CD4-positive, alpha-beta T cell treated with Interleukin-15 for 4 hours (primary cell): ENCODE measurements around the gene AP1S2.
A peak's percentile ranks its signal among the peaks of the same experiment; 100 is the strongest.
"Not testable (repeated sequence)": the region's sequence is repeated elsewhere in the genome, so short reads cannot be mapped to it uniquely, and the experiment has no call there.

Experiments
- DNase-seq: peaks from one replicate; pipeline ENCODE4 v3.0.0-alpha.2; 2020; ENCODE audit warnings: low spot score

Gene AP1S2

GRCh38 chrX:15854080-15854655 lies 445 bp downstream of the AP1S2 start:
- peak; percentile 23 for DNase-seq

- no peak for DNase-seq
Measured at GRCh38 chrX:15853586-15854079, 980 bp downstream of the AP1S2 start.

DNA sequence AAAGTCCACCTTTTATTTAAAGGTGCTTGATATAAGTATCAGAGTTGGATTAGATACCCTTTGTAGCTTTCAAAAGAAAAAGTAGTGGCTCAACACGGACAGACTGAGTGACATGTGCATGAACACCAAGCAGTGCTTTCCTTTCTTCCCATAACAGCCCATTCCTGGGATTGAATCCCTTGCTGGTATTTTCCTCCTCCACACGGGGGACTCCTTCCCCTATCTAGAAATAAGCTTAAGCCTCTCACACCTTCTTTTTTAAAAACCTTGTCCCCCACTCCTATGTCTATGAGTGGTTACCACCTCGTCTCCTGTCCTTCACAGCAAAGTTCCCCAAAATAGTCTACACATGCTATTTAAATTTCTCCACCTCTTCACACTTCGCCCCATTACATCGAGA lies 5.1 kb downstream of the AP1S2 start:
- DNase-seq = no peak

DNA sequence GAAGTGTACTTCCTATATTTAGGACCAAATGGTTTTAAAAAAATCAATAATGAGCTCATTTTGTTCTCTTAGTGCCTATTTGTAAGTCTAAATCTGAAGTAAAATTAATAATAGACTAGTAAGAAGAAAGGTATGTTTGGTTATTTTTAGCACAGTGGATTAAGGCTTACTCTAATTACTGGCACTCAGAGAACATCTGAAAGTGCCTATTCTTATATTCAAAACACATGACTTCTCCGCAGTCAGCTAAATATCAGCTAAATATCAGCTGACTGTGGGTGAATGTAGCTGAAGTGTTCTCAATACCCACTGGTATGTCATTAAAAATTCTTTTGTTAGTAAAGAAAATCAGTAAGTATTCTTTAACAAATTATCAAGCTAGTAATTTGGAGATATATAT lies 6.0 kb downstream of the AP1S2 start:
- DNase-seq = no peak

DNA sequence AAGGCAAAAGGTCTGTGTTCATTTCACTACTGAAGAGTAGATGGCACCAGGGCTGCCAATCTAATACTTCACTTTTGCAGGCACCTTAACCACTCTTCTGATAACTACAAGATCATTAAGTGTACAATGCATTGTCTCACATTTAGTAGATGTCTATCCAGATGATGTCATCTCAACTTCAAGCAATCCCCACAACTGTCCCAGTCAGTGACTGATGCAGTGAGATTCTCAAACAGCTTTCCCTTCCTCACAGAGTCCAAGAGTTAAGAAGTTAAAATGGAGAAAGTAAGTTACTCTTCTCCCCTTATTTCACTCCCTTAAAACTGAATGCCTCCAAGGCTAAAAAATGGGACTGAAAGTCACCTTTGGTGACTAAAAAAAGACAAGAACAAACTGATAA lies 10.7 kb downstream of the AP1S2 start:
- DNase-seq = no peak

DNA sequence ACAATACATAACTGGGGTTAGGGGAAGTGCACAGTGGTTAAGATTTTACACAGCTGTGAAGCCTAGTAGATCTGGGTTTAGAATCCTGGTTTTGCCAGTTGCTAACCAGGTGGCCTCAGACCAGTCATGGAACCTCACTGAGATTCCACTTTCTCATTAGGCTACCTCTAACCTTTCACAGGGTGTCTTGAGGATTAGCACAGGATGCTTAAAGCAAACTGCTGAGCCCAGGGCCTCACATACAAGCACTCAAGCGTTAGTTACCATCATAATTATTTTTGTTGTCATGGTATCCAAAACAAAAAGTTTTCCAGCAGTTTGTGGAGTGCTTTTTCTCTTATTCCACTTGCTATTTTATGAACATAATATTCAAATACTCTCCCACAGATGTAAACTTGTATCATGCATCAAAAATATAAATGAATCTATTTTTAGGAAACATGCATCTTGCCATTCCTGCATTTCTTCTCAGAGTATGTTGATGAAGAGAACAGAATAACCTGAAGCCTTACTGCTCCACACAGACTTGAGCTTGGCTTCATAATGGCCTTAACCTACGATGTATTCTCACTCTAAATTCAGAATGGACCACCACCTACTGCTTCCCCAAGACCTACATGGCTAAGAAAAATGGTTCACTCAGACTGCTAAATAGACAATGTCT lies 12.6 kb downstream of the AP1S2 start:
- no peak for DNase-seq

GRCh38 chrX:15838017-15838416 lies 16.6 kb downstream of the AP1S2 start:
- no peak for DNase-seq

DNA sequence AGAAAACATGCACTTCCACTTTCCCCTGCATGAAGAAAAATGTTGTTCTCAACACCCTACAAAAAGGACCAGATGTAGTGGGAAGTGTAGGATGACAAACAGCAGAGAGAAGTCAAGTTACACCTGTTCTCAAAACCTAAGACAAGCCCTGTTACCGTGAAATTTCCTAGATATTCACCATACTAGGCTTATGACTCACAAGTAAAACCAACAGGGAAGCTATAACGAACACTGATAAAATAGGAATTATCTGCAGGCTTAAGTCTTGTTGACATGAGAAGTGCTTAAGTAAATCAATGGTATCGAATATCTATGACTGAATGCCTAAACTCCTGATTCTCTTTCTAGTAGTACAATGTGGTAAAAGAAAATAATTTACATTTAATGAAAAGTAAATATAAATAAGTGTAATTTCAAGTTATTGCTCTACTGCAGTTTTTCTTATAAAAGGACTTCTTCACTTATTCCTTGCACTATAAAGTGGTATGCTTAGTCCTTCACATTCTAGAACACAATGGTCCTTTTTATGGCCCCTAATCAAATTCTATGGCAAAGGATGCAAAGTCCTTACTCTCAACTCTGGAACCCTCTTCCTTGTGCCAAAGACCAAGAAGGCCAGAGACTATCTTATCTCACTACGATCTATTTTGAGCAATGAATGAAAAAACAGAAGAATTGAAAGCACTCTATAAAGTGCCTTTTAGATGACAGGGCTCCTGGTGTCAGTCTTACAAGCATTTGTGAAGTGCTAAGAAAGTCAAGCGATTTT lies 19.6 kb downstream of the AP1S2 start:
- no peak for DNase-seq

DNA sequence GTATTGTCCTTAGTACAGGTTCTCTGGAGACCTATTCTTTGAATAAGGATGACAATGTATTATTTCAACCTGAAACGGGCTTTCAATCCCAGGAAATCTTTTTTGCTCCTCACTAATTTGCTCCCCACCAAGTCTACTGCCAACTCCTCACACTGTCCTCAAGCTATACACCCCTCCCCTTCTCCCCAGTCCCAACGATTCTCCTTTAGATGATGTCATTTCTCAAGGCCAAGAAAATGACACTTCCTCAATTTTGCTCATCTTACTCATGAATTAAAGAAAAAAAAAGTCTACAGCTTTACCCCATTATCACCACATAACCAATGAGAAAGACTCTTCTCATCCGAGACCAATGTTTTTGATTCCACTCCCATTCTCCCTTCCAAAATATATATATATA lies 20.6 kb downstream of the AP1S2 start:
- DNase-seq = no peak

GRCh38 chrX:15831347-15831746 lies 23.3 kb downstream of the AP1S2 start:
- DNase-seq = not testable (repeated sequence)

DNA sequence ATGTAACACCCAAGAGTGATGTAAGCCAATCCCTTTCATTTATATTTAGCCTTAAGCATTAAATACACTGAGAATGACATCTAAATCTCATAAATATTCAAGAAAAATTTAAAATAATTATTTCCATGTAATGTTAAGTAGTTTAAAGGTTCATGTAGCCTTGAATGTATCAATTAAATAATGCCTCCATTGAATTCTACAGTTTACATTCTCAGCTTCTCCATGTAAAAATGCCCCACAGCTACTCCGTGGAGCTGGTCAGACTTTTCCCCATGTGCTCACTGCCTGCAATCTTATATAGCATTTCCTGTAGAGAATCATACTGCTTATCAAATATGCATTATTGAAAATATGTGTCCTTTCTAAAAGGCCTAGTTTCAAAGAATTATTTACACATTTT lies 25.4 kb downstream of the AP1S2 start:
- no peak for DNase-seq

DNA sequence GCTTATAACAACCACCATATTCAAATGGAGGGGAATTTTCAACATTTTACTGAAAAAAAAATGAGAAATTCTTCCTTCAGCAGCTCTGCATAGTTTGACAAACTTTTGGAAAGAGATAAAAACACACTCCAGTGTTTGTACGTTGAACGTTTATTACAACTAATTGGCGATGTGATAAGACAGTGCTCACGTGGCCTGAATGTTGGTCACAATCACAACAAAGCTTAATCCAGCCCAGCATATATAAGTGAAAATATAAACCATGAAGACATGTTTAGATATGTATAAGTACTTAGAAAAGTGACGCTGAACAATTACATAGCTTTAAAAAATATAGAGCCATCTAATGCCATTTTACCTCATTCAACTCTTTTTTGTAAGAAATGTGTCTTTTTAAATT lies 28.7 kb downstream of the AP1S2 start:
- DNase-seq = no peak

- no peak for DNase-seq
Measured at GRCh38 chrX:15822922-15823321, 31.7 kb downstream of the AP1S2 start.

GRCh38 chrX:15820106-15821073 lies 34.2 kb downstream of the AP1S2 start:
- no peak for DNase-seq

DNA sequence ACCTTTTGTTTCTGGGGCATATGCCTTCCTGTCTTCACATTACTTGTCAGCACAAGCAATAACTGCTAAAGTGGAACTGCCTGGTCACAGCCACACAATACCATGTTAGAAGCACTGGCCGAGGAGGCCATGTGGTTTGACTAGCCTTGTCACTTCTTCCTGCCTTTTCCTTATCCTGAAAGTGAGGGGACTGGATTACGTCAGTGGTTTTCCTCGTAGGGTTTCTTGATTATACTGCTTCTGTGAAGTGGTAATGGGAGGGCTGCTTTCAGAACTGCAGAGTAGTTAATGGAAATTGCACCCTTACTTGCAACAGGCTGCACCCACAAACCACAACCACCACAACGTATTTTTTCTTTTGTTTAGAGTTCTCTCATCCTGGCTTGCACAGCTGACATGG lies 37.7 kb downstream of the AP1S2 start:
- peak; percentile 55 for DNase-seq

GRCh38 chrX:15816438-15816809 lies 38.2 kb downstream of the AP1S2 start:
- DNase-seq = no peak

DNA sequence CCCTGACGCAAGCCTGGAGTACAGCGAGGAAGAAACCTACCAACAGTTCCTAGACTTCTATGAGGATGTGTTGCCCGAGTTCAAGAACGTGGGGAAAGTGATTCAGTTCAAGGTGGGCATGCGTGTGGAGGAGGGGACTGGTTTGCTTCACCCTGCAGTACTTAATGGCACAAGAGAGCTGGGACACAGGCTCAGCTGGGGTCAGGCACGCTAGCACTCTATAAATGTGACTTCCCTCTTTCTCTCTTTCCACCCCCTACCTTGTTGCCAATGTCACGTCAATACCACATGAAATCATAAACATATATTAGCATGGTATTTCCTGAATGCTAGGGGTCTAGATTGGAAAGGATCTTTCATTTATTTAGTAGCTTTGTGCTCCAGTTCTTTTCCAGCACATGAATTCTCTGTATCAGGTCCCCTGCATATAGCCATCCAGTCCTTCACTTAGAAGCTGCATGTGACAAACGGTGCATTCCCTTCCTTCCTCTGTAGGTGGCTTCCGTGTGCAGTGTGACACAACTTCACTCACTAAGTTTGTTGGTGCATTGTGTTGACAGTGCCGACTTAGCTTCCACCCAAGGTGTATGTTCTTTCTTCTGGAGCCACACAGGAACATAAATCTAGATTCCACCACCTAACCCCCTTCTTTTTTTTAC lies 38.7 kb downstream of the AP1S2 start:
- DNase-seq = peak; percentile 40

- DNase-seq = no peak
Measured at GRCh38 chrX:15814771-15815365, 39.7 kb downstream of the AP1S2 start.

GRCh38 chrX:15813416-15813815 lies 41.2 kb downstream of the AP1S2 start:
- no peak for DNase-seq

DNA sequence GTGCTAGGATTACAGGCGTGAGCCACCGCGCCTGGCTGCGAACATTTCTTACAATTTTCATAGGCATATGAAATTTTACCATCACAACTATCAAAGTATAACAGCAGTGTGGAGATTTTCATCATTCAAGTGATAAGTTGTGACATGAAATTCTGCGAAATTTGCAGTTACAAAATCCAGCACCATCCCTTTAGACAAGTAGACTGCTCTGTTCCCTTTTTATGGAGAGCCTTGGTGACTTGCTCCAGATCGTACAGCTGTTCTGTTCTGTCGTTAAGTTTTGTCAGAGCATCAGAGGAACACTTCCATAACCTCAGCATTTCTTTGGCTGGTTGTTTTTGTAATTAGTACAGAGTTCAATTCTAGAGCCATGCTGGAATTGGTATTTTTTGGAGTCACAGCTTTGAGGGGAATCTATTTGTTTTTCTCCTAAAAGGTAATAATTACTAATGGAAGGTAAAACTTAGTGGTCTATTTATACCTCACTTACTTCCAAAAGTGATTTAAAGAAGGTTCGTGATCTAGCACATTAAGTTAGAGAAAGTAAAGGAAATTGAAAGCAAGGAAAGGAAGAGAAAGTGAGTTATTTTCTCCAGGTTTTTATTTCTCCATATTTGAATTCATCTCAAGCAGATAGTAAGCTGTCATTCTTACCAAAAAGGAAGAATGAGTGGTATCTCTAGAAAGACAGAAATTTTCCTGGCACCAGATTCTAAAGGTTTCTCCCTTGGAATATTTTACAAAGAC lies 42.2 kb downstream of the AP1S2 start:
- no peak for DNase-seq
